ENCODE data around the gene PDLIM3.
A peak's percentile ranks its signal among the peaks of the same experiment; 100 is the strongest.

The PDLIM3 gene

GRCh38 chr4:185471235-185472102 is 63.8 kb downstream of the PDLIM3 start, which contains the start of gene CCDC110:
TSS of gene CCDC110 (minus strand) at chr4:185471733. CDS start at chr4:185471683, 50 bp downstream.
- DNase-seq (ENCODE audit: low spot score), result peak; percentile 85

- no peak for DNase-seq (ENCODE audit: low spot score)
Measured at GRCh38 chr4:185470501-185471195, 64.7 kb downstream of the PDLIM3 start.

- DNase-seq (ENCODE audit: low spot score), result no peak
Measured at GRCh38 chr4:185469580-185470154, 65.6 kb downstream of the PDLIM3 start.

- DNase-seq (ENCODE audit: low spot score), result no peak
Measured at GRCh38 chr4:185468999-185469398, 66.3 kb downstream of the PDLIM3 start.

GRCh38 chr4:185467991-185468390 is 67.3 kb downstream of the PDLIM3 start:
- no peak for DNase-seq (ENCODE audit: low spot score)

- no peak for DNase-seq (ENCODE audit: low spot score)
Measured at GRCh38 chr4:185467101-185467500, 68.2 kb downstream of the PDLIM3 start.

- DNase-seq (ENCODE audit: low spot score), result no peak
Measured at GRCh38 chr4:185465707-185466106, 69.6 kb downstream of the PDLIM3 start.

- DNase-seq (ENCODE audit: low spot score), result no peak
Measured at GRCh38 chr4:185464887-185465286, 70.4 kb downstream of the PDLIM3 start.

- no peak for DNase-seq (ENCODE audit: low spot score)
Measured at GRCh38 chr4:185464183-185464582, 71.1 kb downstream of the PDLIM3 start.

- no peak for DNase-seq (ENCODE audit: low spot score)
Measured at GRCh38 chr4:185463541-185463940, 71.8 kb downstream of the PDLIM3 start.

- DNase-seq (ENCODE audit: low spot score), result no peak
Measured at GRCh38 chr4:185461565-185461964, 73.7 kb downstream of the PDLIM3 start.

- DNase-seq (ENCODE audit: low spot score), result no peak
Measured at GRCh38 chr4:185457136-185457535, 78.2 kb downstream of the PDLIM3 start.

GRCh38 chr4:185456131-185456530 is 79.2 kb downstream of the PDLIM3 start:
- DNase-seq (ENCODE audit: low spot score), result no peak
